ENCODE measurements around the gene FNDC3A.

The FNDC3A gene, protein sequence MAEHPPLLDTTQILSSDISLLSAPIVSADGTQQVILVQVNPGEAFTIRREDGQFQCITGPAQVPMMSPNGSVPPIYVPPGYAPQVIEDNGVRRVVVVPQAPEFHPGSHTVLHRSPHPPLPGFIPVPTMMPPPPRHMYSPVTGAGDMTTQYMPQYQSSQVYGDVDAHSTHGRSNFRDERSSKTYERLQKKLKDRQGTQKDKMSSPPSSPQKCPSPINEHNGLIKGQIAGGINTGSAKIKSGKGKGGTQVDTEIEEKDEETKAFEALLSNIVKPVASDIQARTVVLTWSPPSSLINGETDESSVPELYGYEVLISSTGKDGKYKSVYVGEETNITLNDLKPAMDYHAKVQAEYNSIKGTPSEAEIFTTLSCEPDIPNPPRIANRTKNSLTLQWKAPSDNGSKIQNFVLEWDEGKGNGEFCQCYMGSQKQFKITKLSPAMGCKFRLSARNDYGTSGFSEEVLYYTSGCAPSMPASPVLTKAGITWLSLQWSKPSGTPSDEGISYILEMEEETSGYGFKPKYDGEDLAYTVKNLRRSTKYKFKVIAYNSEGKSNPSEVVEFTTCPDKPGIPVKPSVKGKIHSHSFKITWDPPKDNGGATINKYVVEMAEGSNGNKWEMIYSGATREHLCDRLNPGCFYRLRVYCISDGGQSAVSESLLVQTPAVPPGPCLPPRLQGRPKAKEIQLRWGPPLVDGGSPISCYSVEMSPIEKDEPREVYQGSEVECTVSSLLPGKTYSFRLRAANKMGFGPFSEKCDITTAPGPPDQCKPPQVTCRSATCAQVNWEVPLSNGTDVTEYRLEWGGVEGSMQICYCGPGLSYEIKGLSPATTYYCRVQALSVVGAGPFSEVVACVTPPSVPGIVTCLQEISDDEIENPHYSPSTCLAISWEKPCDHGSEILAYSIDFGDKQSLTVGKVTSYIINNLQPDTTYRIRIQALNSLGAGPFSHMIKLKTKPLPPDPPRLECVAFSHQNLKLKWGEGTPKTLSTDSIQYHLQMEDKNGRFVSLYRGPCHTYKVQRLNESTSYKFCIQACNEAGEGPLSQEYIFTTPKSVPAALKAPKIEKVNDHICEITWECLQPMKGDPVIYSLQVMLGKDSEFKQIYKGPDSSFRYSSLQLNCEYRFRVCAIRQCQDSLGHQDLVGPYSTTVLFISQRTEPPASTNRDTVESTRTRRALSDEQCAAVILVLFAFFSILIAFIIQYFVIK

DNA sequence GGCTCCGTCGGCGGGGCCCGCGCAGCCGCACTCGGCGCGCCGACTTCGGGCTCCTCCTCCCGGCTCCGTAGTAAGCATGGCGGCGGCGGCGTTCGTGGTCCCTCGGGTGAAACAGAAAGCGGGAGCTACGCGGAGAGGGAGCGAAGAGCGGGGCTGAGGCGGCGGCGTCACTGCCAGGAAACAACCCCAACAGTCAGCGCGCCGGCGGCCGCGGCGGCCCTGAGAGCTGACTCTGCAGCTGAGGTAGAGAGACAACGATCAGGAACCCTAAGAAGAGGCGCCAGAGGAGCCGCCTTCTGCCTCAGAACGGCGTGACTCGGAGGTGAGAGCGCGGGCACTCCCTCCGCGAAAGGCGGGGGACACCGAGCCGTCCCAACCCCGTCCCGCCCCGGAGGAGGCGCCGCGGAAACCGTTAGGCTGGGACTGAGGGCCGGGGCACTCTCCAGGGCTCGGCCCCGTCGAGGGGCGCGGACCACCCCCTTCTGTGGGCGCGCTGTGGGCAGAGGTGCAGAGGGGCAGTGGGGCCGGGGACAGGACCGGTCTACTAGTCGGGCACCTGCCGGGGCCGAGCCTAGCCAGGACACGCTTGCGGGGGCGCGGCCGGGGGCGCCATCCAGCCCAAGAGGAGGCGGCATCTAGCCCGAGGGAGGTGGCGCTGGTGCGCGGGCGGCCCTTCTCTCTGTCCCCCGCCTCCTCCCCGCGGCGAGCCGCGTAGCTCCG lies at the start of gene FNDC3A:
TSS of gene FNDC3A (plus strand) at position 57 of the 720 bp plus-strand sequence. CDS start 30,279 bp downstream, outside the sequence.
- peak; percentile 66 for DNase-seq (ENCODE audit: low spot score)

DNA sequence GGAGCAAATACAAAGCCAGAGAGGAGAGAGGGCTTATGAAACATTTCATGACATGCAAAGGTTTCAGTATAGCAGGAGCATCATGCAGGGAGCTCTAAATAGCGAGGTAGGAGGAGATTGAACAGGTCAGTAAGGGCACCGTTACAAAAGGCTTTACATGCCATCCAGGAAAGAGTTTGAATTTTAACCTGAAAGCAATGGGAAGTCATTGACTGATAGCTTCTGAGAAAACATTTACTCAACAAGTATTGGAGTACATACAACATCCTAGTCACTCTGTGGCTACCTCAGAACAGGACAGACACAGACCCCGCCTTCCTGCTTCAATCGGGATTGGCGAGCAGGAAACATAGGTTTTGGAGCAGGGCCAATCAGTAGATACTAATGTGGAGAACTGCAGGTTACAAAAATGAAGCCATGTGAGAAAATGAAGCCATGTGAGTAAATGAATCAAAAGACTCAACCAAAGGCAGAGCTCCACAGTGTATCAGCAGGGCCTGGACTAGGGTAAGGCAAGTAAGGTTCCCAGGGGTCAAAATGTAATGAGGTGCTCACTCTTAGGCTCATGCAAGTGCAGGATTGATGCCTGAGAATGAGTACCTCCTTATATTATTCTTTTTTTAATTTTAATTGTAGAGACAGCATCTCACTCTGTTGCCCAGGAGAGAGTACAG lies 46.8 kb upstream of the FNDC3A start:
- DNase-seq (ENCODE audit: low spot score), result no peak

DNA sequence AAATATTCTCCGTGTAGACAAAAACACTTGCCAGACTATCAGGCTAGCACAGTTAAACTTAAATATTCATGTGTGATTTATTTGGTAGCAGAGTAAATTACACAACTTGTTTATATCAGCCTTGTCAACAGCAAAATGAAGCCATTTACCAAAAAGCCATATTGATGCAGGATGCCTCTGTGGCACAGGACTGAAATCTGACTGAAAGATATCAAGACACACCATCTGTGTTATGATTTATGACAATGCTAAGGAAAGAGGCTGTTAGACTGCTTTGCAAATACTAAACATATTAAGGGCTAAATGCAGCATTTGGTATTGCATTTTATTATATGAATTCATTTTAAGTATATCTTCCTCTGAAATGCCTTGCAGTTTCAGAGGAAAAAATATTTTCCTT lies 44.8 kb upstream of the FNDC3A start:
- DNase-seq (ENCODE audit: low spot score), result no peak

DNA sequence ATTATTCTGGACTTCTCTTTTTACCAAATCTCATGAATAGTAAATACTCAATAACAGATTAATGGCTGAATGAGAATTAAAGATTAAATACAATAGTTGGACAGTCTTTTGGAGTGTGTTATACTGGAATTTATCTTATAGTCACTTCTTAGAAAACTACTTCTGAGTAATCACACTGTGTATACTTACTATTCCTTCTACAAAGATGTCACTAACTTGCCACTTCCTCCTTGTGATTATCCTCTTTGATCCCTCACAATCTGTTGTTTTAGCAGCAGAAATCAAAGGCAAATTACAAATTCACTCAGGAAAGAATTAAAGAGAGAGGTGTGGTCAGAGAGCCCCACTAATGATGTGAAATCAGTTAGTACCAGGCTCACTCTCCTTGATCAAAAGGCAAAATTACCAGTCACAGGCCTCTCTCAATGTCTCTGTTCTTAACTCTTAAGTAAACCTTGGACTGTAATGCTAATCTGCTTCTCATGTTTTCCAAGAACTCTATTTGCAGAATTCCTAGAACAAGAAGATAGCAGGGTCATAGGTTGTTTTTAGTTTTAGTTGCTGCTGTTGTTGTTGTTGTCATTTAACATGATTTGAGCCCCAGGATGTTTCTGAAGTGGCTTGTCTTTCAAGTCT lies 37.3 kb upstream of the FNDC3A start:
- DNase-seq (ENCODE audit: low spot score), result no peak

DNA sequence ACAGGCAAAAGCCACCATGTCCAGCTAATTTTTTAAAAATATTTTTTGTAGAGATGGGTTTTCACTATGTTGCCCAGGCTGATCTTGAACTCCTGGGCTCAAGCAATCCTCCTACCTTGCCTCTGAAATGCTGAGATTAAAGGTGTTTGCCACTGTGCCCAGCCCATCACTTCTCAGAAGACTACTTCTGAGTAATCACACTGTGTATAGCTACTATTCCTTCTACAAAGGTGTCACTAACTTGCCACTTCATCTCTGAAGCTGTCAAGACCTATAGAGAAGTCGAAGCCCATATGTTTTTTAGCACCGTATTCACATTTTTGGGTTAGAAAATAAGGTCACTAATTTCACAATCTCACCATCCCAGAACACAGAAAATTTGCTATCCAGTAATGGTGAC lies 36.0 kb upstream of the FNDC3A start:
- no peak for DNase-seq (ENCODE audit: low spot score)

DNA sequence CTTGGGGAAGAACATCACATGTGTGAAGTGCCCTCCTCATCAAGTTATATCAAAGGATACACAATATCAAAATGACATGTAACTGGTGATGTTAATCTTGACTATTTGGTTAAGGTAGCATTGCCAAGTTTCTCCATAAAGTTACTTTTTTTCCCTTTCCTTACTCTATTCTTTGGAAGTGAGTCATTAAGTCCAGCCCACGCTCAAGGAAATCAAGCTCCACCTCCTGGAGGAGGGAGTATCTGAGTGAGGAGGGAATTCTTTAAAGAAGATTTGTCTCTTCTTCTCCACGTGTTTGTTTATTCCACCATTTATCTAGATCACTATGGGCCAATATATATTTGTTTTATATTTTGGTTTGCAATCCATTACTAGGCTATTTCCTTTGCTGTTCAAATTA lies 33.6 kb upstream of the FNDC3A start:
- DNase-seq (ENCODE audit: low spot score), result peak; percentile 7

DNA sequence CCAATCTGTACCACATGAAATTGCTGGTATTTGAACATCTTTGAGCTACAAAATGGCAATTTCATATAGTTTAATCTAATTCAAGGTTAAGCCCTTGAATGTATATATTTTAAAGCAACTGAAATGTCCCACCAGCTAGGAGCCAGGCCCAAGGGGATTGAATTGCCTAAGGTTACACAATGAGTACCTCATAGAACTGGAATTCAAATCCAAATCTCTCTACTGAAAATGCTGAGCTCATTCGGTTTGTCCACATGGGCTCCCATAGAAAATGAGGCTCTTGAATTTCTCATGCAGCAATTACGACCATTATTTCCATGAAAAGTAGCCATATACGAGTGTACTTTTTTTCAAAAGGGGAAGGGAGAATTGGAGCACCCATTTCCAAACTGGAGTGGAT lies 31.5 kb upstream of the FNDC3A start:
- no peak for DNase-seq (ENCODE audit: low spot score)

DNA sequence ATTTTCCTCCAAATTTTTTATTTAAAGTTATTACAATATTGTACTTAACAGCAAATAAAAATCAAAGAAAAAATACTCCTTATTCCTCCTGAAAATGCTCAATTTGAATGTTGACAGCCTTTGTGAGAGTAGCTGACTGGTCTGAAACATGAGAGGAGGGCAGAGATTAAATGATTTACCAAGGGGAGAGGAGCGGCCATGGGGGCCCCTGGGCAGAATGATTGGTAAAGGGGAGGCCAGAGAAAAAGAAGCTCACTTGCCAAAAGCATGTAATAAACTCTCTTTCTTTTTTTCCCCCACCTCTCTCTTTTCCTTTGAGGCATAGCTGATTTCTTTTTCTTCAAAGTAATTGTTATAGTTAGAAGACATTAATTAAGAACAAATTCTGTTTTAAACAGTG lies 30.1 kb upstream of the FNDC3A start:
- no peak for DNase-seq (ENCODE audit: low spot score)

DNA sequence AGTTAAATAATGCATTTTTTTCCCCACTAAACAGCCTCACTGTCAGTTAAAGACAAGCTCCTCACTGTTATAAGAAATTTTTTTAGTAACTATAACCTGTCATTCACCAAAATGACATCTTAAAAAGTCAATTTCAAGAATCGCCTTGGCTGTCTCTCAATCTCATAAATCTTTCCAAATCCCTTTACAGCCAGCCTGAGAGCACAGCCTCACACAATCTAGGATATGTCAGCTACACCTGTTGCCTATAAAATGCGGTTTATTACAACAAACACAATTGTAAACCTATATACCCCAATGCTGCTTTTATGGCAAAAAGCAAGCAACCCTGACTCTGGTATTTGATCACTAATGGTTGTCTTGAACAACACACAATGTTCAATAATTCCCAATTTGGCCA lies 29.5 kb upstream of the FNDC3A start:
- no peak for DNase-seq (ENCODE audit: low spot score)

DNA sequence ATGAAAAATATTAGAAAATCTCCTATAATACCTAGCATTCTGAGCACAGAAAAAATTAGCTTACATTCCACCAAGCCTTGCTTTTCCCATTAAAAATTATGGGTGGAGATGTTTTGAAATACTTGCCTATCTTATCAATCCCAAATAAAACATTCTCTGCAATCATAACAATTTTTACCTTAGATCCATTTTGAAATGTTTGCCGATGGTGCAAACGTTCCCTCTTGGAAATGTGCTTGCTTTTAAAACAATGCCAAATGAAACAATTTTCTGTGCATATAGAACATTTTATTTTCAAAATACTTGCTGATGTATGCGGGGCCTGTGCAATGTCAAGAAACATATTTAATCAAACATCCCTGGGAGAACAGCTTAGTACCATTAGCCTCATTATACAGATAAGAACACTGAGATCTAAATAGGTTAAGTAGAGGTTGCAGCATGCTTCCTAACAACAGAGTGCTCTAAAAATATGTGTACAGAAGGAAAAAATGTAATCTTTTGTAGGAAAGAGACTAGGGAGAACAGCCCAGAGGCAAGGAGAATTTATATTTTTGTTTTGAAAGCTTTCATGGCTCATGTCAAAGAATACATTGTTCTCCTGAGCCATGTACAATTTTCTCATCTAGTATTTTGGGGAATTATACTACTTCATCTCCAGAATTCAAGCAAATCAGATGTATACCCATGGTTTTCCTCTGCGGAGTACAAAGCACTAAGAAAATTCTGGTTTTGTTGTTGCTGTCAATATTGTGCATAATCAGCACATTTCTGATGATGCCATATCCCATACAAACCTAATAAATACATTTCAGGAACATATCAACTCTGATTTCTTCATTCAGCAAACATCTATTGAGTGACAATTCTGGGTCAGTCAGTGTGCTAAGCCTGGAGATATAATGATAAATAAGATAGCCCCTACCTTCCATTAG lies 25.9 kb upstream of the FNDC3A start:
- DNase-seq (ENCODE audit: low spot score), result no peak

DNA sequence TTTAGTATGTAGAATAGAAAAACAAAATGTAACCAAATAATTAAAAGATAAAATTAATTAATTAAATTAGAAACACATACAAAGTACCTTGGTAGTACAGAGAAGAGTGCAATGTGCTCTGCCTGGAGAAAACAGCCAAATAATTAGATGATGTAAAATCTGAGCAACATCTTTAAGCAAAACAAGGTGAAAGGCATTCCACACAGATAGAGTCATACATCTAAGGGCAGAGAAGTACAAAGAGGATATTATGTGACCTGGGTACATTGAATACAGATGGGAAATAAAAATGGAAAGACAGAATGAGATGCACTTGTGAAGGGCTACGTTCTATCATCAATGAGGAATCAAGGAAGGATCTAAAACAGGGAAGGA lies 25.2 kb upstream of the FNDC3A start:
- DNase-seq (ENCODE audit: low spot score), result no peak

DNA sequence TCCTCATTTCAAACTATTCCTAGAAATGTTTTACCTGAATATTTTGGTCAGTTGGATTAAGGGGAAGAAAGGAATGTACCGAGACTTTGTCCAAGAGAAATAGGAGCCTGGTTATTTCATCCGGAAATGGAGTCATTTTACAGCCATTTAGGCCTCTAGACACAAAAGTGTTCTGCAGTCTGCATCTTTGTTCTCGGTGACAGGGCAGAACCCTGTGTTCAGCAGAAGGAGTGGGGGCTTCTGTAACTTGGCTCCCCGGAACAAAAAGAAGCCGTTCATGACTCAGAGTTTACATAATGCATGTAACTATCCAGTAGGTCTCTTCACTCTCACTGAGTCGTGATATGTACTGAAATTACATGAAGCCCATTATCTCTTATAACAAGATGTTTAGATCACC lies 21.6 kb upstream of the FNDC3A start:
- no peak for DNase-seq (ENCODE audit: low spot score)

DNA sequence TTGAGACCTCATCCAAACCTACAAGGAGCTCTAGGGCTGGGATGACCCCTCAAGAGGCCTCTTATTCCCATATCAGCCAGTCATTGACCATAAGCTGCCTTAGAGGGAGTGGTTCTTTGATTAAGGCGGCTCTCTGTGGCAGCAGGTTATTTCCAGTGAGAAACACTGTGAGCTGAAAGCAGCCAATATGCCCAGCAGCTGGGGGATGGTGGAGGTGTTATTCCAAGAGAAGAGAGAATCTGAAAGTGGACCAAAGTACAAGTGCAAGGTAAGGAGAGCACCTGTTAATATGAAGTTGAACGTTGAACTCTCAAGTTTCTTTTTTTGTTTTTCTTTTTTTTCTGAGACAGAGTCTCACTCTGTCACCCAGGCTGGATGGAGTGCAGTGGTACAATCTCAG lies 20.2 kb upstream of the FNDC3A start:
- DNase-seq (ENCODE audit: low spot score), result no peak

DNA sequence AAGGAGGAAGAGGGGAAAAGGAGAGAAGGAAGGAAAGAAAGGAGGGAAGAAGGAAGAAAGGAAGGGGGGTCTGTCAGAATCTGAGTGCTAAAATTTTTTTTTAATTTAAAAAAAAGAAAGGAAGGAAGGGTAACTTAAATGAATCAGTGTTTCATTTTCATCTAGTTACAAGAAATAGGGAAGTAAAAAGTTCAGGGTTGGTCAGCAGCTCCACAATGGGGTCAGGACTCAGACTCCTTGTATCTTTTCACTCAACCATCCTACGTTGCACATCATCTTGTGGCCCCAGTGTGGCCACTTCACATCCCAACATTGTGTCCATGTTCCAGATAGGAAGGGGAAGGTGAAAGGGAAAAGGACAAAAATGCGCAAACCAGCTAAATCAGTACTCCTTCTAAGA lies 14.3 kb upstream of the FNDC3A start:
- DNase-seq (ENCODE audit: low spot score), result no peak

DNA sequence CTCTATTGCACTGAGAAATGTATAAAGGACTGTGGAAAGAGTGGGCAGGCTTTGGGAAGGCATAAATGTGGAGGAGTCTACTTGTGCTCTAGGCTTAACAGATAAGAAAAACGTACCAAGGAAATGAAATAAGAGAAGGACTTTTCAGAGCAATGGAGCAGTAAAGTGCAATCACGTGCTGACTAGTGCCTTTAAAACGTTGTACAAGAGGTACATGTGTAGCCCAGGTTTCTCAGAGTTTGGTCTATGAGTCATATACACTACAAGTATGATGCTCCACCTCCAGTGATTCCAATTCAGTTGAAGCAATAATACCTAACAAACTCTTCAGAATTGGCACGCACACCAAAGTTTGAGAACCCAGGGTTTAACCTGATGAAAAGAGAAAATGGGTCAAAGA lies 13.4 kb upstream of the FNDC3A start:
- DNase-seq (ENCODE audit: low spot score), result no peak

DNA sequence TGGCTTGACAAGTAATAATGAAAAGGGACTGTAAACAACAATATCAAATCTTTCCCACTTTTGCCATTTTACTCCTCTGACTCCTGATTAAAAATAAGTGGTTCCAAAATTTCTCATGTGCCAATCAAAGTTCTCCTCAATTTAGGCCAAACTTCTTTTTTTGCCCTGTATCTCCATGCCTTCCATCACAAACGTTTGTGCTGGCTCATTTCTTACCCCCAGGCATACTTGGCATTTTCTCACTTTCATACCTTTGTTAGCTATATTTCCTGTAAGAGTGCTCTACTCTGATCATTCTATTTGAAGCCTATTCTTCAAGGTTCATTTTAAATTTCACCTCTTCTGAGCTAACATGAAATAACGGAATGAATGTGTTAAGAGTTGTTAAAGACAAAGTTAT lies 10.0 kb upstream of the FNDC3A start:
- DNase-seq (ENCODE audit: low spot score), result no peak

DNA sequence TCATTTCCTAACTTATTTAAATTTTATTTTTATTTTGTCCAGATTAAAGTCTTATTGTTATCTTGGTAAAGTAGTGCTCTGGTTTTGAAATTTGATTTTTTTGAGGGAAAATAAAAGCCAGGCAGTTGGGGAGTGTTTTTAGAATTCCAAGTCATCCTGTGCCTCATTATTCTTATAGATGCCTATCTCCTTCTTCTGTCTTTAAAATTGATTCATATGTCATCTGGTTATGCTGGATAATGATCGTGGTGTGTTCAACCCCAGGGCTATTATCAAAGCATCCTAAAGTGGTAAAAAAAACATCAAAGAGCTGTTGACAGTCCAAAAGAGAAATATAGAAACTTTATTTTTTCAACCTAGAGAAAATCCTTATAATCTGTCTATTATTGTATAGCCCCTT lies 6.0 kb upstream of the FNDC3A start:
- DNase-seq (ENCODE audit: low spot score), result no peak

DNA sequence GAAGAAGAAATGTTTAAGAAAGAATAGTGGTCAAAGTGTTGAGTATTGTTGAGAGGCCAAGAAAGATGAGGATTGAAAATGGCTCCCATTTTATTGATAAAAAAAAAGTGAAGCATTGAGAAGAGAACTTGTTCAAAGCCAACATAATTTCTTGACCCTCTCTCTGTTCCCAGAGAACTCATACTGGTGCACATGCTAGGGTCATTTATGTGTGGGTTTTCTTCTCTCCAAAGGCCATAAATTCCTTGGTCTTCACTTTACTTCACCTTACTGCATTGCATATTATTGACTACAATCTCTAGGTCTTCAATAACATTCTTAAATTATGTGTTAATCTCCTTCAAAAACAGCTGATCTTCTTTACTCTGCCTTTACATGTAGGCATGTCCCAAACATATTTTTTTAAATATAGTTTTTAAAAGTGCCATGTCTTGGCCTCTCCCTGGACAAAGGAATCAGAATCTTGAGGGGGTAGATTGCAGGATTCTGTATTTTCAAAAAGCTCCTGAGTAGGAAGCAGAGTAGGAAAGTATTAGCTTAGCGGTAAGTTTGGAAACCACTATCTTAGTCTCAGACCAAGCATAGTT lies 1.8 kb upstream of the FNDC3A start:
- DNase-seq (ENCODE audit: low spot score), result no peak

DNA sequence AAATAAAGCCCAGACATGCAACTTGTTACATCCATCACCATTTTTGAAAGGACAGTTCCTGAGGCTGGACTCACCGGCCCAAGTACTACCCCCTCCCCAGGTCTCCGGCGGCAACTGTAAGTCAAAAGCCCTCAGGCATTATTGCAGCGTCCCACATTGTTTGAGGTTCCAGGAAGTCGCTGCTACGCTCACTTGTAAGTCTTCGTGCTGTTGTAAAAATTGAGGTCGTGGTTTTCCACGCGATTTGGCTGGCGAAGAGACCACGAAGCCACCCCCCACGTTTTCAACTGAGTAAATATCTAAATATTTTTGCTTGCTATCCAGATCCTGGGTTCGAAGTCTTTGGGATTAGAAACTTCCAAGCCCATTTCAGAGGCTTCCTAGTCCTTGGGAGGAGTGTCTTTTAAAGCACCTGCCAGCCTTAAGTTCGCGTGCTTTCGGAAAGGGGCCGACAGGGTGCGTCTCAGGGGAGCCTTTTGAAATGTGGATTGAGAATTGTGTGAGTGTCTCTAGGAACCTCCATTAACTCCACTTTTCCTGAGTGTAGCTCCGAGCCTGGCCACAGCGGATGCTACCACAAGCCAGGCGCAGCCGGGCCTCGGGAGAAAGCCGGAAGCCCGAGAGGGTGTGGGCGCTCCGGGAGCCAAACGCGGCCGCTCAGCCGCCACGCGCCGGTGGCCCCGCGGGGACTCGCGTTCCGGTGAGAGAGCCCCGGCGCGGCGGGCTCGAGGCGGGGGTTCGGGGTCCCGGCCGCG lies 434 bp upstream of the FNDC3A start:
- peak; percentile 48 for DNase-seq (ENCODE audit: low spot score)
